HepG2 (cell line): Measurements from ENCODE around the gene KATNB1. TPM values are rescaled to one million over a fixed set of nuclear protein-coding genes. Genes with fewer than 3 reads are reported as not detected.

Experiments
- CCDC6 ChIP-seq: sonication (generic); formaldehyde crosslinking; IDR thresholded peaks from 2 replicates; pipeline ENCODE4 v1.8.1; 2022; ENCODE audit warnings: mild to moderate bottlenecking, missing genetic modification reagents, moderate library complexity
- GFI1 ChIP-seq: sonication (generic); formaldehyde crosslinking; IDR thresholded peaks from 2 replicates; pipeline ENCODE4 v1.5.0; 2020; ENCODE audit warnings: missing genetic modification reagents, mild to moderate bottlenecking, borderline replicate concordance
- HDAC2 ChIP-seq: sonication (generic); formaldehyde crosslinking; IDR thresholded peaks from 2 replicates; pipeline ENCODE4 v1.4.0; 2020; ENCODE audit warnings: missing genetic modification reagents
- MEIS2 ChIP-seq: sonication (generic); formaldehyde crosslinking; IDR thresholded peaks from 2 replicates; pipeline ENCODE4 v1.9.0; 2021; ENCODE audit warnings: mild to moderate bottlenecking, missing genetic modification reagents
- PCBP2 ChIP-seq: fragments of 200-400 bp; formaldehyde crosslinking; optimal IDR thresholded peaks from 2 replicates; pipeline ENCODE3; 2018; ENCODE audit warnings: low read length, low read depth; ENCODE audit not compliant: poor library complexity, severe bottlenecking
- RCOR2 ChIP-seq: IDR thresholded peaks from 2 replicates; pipeline ENCODE4 v1.6.1; 2016; ENCODE audit warnings: missing biosample characterization, missing genetic modification reagents
- SNAPC2 ChIP-seq: sonication (generic); formaldehyde crosslinking; IDR thresholded peaks from 2 replicates; pipeline ENCODE4 v1.8.1; 2022; ENCODE audit warnings: mild to moderate bottlenecking, missing genetic modification reagents
- THAP9 ChIP-seq: sonication (generic); formaldehyde crosslinking; IDR thresholded peaks from 2 replicates; pipeline ENCODE4; 2020; ENCODE audit warnings: missing genetic modification reagents, mild to moderate bottlenecking, borderline replicate concordance
- ZBED4 ChIP-seq: sonication (generic); formaldehyde crosslinking; IDR thresholded peaks from 2 replicates; pipeline ENCODE4 v1.4.0; 2020; ENCODE audit warnings: missing genetic modification reagents, borderline replicate concordance
- ZBTB42 ChIP-seq: sonication (generic); formaldehyde crosslinking; IDR thresholded peaks from 2 replicates; pipeline ENCODE4 v1.5.0; 2020; ENCODE audit warnings: mild to moderate bottlenecking, missing genetic modification reagents
- ZBTB44 ChIP-seq: sonication (generic); formaldehyde crosslinking; IDR thresholded peaks from 2 replicates; pipeline ENCODE4 v1.4.0; 2020; ENCODE audit warnings: missing genetic modification reagents
- ZNF251 ChIP-seq: sonication (generic); formaldehyde crosslinking; IDR thresholded peaks from 2 replicates; pipeline ENCODE4 v1.9.0; 2021; ENCODE audit warnings: mild to moderate bottlenecking, missing genetic modification reagents
- ZNF609 ChIP-seq: sonication (generic); formaldehyde crosslinking; IDR thresholded peaks from 2 replicates; pipeline ENCODE4 v1.4.0; 2020; ENCODE audit warnings: mild to moderate bottlenecking, missing genetic modification reagents, borderline replicate concordance
- ZNF746 ChIP-seq: sonication (generic); formaldehyde crosslinking; IDR thresholded peaks from 2 replicates; pipeline ENCODE4 v1.8.0; 2022; ENCODE audit warnings: mild to moderate bottlenecking, missing genetic modification reagents
- ZSCAN21 ChIP-seq: sonication (generic); formaldehyde crosslinking; IDR thresholded peaks from 2 replicates; pipeline ENCODE4 v1.8.0; 2022; ENCODE audit warnings: mild to moderate bottlenecking, missing genetic modification reagents, moderate library complexity, borderline replicate concordance
- polyA plus RNA-seq, 8 experiments: library from polyadenylated mRNA; depleted of rRNA in 3 of 8; stranded (reverse) in 7 of 8; unstranded in 1 of 8; fragments of >200 nt; fragmentation: Illumina TruSeq in 4 of 8; extraction: Trizol in 4 of 8; gene quantifications; 2 replicates each; pipeline versions ENCODE4 v1.2.1 to v1.2.3, GENCODE V29; 2011 to 2016; ENCODE audit warnings: low read depth in 4 of 8, missing spikeins in 1 of 8, mixed read lengths in 1 of 8; ENCODE audit not compliant: insufficient read depth in 1 of 8
- total RNA-seq, 5 experiments: library from RNA; depleted of rRNA; stranded (reverse); fragments of >200 nt; fragmentation: Illumina TruSeq; extraction: Trizol; gene quantifications; 2 replicates each; pipeline ENCODE4 v1.2.3, GENCODE V29; 2016; ENCODE audit warnings: low read depth in 1 of 5

Gene KATNB1
- total and polyA plus RNA-seq, 2 of the 13 experiments (the other 11 are each of a cell fraction or from before 2014, with no cell fraction given): 31.5 to 43.5 TPM

GRCh38 chr16:57688987-57689761 is 46.4 kb upstream of the KATNB1 start (continued):
- TF ChIP-seq ZNF609 (no peak), ZBTB42 (CRISPR knock-in tag) (0 out of 2 replicates have a peak, but pooled peaks have one; percentile 24), ZBED4 (no peak), HDAC2 (CRISPR knock-in tag) (no peak), RCOR2 (no peak), ZNF746 (CRISPR knock-in tag) (no peak), CCDC6 (CRISPR knock-in tag) (no peak), GFI1 (CRISPR knock-in tag) (no peak), MEIS2 (no peak), THAP9 (0 out of 2 replicates have a peak, but pooled peaks have one; percentile 67), SNAPC2 (CRISPR knock-in tag) (no peak), ZBTB44 (no peak), ZNF251 (CRISPR knock-in tag) (no peak), PCBP2 (no peak), ZSCAN21 (peak; percentile 83; the same call in 1 of the 2 replicates)
